ENCODE results near the gene SRC. TPM values are rescaled to one million over a fixed set of nuclear protein-coding genes. Genes with fewer than 3 reads are reported as not detected.

Gene SRC
- polyA plus RNA-seq, 3 donors from 2014 or later, result 0.82 to 4.1 TPM; not detected in 1

DNA sequence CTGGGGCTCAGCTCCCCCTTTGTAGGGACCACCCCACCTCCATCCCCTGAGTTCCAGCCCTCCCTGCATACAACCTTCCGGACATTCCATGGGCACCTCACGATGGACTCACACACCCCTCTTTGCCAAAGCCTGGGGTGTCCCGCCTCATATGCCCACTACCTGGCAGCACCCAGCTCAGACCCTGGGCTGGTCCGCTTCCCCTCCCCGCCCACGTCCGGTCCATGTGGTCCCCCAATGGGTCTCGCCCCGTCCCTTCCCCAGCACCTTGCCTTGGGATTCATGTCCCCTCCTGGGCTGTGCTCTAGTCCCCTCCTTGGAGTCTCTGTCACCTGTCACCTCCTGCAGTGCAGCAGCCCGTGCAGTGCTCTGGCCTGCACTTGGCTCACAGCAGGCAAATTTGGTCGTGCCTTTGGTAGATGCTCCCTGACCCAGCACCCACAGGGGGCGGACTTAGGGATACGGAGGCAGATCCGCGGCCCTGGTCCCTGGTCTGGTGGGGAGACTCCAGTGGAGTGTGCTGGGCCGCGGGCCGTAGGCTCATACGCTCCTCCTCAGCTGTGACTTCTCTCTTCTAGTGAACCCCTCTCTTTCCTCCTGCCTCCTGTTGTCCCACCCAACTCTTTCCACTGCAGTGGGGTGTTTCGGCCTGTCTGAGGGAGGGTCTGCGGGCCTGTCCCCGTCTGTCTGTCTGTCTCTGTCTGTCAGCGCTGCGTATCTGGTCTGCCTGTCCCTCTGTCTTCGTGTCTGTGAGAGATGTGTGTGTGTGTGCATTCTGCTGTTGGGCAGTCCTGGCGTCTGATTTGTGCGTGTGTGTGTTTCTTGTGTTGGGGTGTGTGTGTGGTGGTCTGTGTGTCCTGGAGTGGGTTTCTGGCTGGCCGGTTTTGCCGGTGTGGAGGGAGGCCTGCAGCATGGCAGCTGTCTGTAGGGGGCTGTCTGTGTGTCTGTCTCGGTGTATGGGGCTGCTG, 69.5 kb downstream of the SRC start:
- Mint-ChIP-seq H3K4me1 (no peaks in the 10 kb centered on the region), H3K27me3 (ENCODE audit: low read depth in 3 of 3) (peaks cover 1 to 3% (median 3%) of the 10 kb centered on the region in 3 donors), H3K9me3 (no peaks in the 10 kb centered on the region), H3K4me3 (no peak overlapping the region), H3K27ac (no peak overlapping the region), H3K36me3 (no peaks in the 10 kb centered on the region)
- no peak for DNase-seq

DNA sequence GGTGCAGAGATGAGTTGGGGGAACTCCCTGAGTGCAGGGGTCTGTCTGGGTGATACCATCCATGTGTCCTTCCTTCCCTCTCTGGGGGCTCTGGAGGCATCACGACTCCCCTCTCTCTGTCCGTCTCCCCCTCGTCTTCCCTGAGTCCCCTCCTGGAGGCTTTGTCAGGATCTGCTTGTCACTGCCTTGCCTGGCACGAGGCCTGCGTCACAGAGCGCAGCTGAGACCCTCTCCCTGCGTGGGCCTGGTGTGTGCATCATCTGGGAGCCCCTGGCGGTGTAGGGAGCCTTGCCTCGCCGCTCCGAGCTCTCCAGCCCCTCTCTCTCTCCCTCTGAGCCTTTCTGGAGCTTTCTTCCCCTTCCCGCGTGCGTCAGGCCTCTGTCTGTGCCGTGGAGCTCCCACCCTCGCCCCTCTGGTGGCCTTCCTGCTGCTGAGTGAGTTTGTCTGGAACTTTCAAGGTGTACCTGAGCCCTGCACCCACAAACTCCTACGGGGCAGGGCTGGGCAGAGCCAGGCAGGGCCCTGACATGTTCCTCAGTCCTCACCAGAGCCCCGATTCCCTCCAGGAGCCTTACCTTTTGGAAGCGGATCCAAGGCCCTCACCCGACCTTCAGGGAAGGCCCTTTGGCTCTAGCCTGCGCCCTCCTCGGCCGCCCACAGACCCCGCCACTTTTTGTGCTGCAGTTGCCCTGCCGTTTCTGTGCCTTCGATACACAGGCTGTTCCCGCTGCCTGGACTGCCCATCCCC, 70.3 kb downstream of the SRC start:
- no peak for DNase-seq
- Mint-ChIP-seq H3K4me1 (no peaks in the 10 kb centered on the region), H3K9me3 (no peaks in the 10 kb centered on the region), H3K36me3 (peaks cover 0 to 4% (median 0%) of the 10 kb centered on the region in 3 donors), H3K27me3 (ENCODE audit: low read depth in 3 of 3) (peaks cover 4 to 5% (median 5%) of the 10 kb centered on the region in 3 donors), H3K4me3 (no peak overlapping the region), H3K27ac (no peak overlapping the region)

DNA sequence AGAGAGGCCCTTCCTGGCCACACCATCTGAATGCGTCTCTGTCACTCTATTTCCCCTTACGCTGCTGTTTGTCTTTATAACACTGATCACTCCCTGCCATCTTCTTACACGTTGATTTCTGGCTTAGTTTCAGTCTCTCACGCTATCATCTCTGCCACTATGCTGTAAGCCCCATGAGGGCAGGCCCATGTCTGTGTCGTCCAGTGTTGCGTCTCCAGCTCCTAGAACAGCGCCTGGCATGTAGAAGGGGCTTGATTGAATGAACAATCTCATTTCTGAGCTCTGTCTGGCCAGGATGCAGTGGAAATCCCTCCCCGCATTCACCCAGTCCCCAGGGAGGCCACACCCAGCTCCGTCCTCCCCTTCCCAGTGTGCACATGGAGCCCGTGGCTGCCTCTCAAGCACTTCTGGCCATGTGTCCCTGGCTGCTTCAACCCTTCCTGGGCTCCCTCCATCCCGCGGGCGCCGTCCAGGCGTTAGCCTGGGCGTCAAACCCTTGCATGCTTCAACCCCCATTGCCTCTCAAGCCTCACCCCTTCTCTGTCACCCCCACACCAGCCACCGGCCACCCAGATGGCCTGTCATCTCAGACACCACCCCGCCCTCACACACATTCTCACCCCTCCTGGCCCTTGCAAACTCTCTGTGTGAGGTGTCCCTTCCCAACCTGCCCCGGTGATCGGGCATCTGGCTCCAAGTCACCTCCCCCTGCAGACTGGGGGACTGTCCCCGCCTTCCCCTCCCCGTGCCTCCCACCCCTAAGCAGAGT, 71.1 kb downstream of the SRC start:
- Mint-ChIP-seq H3K36me3 (peaks cover 0 to 4% (median 0%) of the 10 kb centered on the region in 3 donors), H3K4me1 (no peaks in the 10 kb centered on the region), H3K9me3 (no peaks in the 10 kb centered on the region), H3K4me3 (no peak overlapping the region), H3K27ac (no peak overlapping the region), H3K27me3 (ENCODE audit: low read depth in 3 of 3) (peaks cover 5 to 7% (median 5%) of the 10 kb centered on the region in 3 donors)
- DNase-seq, result no peak

DNA sequence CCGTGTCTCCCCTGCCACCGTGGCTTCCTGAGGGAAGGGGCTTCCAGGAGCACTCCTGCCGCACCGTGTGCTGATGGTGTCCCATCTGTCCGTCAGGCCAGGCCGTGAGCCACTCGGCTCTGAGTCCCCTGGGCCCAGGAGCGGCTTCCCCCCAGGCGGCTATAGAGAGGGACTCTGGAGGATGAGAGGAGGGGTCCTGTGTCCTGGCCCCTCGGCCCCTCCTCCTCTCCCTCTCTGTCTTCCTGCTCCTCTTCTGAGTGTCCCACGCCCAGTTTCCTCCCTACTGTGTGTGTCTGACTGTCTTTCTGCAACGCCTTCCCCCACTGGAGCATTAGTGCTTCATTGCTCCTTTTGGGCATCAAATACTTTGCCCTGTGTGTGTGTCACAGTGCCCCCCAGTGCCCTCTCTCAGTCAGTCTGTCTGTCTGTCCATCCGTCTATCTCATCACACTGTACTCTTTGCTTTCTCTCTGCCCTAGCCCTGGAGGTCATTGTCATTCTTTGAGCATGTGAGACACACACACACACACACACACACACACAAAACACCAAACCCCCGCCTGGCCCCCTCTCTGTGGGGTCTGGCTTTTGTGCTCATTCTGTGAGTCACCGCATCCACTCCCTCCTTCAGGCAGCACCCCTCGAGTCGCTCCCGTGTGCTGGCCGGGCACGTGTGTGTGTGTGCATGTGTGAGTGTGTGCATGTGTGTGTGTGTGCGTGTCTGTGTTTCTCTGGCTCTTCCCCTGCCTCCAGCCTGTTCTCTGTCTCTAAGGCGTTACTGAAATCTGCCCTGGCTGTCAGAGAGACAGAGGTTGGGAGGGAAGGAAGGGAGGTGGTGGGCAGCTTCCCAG, 71.9 kb downstream of the SRC start:
- DNase-seq, result no peak
- Mint-ChIP-seq H3K9me3 (no peaks in the 10 kb centered on the region), H3K27ac (no peak overlapping the region), H3K4me3 (no peak overlapping the region), H3K27me3 (ENCODE audit: low read depth in 3 of 3) (peaks cover 5 to 7% (median 5%) of the 10 kb centered on the region in 3 donors), H3K36me3 (peaks cover 0 to 4% (median 0%) of the 10 kb centered on the region in 3 donors), H3K4me1 (no peaks in the 10 kb centered on the region)

DNA sequence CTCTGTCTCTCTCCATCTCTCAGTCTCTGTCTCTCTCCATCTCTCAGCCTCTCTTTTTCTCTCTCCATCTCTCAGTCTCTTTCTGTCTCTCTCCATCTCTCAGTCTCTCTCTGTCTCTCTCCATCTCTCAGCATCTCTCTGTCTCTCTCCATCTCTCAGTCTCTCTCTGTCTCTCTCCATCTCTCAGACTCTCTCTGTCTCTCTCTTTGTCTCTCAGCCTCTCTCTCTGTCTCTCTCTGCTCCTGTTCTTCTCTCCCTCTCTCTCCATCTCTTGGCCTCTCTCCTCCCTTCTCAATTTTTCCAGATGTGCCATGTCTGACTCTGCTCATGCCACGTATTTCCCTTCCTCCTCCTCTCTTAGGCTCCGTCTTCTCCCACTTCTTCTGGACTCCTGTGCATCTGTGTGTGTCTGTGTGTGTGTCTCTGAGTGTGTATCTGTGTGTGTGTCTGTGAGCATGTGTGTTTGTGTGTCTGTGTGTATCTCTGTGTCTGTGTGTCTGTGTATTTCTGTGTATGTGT, 72.7 kb downstream of the SRC start:
- Mint-ChIP-seq H3K4me3 (no peak overlapping the region), H3K4me1 (no peaks in the 10 kb centered on the region), H3K27me3 (ENCODE audit: low read depth in 3 of 3) (peaks cover 4 to 7% (median 5%) of the 10 kb centered on the region in 3 donors), H3K27ac (no peak overlapping the region), H3K9me3 (no peaks in the 10 kb centered on the region), H3K36me3 (peaks cover 0 to 4% (median 0%) of the 10 kb centered on the region in 3 donors)
- no peak for DNase-seq

DNA sequence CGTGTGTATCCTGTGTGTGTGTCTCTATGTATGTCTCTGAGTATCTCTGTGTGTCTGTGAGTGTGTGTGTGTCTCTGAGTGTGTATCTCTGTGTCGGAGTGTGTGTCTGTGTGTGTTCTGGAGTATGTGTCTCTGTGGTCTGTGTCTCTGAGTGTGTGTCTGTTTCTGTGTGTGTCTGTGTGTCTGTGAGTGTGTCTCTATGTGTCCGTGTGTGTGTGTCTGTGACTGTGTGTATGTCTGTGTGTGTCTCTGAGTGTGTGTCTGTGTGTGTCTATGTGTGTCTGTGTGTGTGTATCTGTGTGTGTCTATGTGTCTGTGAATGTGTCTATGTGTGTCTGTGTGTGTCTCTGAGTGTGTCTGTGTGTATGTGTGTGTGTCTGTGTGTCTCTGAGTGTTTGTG, 73.4 kb downstream of the SRC start:
- no peak for DNase-seq
- no peak overlapping the region for H3K27ac Mint-ChIP-seq
- H3K4me3 Mint-ChIP-seq, result no peak overlapping the region
- peaks cover 6 to 7% (median 6%) of the 10 kb centered on the region in 3 donors for H3K27me3 Mint-ChIP-seq (ENCODE audit: low read depth in 3 of 3)
- H3K36me3 Mint-ChIP-seq, result peaks cover 0 to 4% (median 0%) of the 10 kb centered on the region in 3 donors
- no peaks in the 10 kb centered on the region for H3K9me3 Mint-ChIP-seq
- no peaks in the 10 kb centered on the region for H3K4me1 Mint-ChIP-seq

DNA sequence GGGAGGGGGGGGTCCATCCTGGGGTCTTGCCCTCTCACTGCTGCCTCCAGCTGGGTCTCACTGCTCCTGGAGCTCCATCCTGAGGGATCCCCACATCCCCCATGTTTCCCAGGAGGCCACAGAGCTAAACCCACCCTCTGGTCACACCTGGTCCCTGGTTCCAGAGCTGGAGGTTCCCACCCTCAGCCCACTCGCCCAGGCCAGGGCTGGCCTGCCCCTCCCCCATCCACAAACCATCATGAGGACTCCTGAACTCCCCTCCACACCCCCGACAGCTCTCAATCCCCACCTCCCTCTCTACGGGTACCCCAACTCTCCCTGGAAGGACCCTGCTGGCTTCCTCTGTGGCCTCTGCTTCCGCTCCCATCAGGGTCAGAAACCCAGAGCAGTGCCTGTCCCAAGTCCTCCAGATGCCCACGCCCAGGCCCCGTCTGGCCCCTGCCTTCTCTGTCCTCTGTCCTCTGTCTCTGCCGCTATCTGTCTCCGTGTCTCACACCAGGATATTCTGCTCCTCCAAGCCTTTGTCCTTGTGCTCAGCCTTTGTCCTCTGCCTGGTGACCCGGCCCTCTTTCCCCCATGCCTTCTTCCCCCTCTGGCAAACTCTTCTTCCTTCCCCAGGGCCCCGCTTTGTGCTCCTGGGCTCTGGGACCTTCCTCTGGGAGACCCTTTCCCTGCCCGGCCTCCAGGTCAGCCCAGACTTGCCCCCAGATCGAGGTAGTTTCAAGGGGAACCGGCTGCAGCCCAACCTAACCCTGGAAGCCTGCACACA, 74.0 kb downstream of the SRC start:
- H3K4me3 Mint-ChIP-seq, result no peak overlapping the region
- peaks cover 6 to 7% (median 7%) of the 10 kb centered on the region in 3 donors for H3K27me3 Mint-ChIP-seq (ENCODE audit: low read depth in 3 of 3)
- H3K27ac Mint-ChIP-seq, result no peak overlapping the region
- DNase-seq, result no peak
- peaks cover 0 to 4% (median 0%) of the 10 kb centered on the region in 3 donors for H3K36me3 Mint-ChIP-seq
- H3K4me1 Mint-ChIP-seq, result no peaks in the 10 kb centered on the region
- H3K9me3 Mint-ChIP-seq, result no peaks in the 10 kb centered on the region

DNA sequence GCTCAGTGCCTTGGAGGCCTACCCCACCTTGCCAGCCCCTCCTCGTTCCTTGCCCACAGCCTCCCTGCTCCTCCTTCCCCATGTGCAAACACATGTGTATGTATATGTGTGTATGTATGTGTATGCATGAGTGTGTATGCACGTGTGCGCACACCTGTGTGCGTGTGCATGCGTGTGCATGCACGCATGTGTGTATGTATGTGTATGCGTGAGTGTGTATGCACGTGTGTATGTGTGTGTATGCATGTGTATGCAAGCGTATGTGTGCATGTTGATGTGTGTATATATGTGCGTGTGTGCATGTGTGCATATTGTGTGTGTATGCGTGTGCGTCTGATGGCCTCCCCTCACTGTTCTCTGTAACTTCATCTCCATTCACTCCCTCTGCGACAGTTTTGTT, 74.7 kb downstream of the SRC start:
- H3K9me3 Mint-ChIP-seq, result no peaks in the 10 kb centered on the region
- DNase-seq, result no peak
- peaks cover 4 to 7% (median 7%) of the 10 kb centered on the region in 3 donors for H3K27me3 Mint-ChIP-seq (ENCODE audit: low read depth in 3 of 3)
- H3K36me3 Mint-ChIP-seq, result peaks cover 0 to 4% (median 0%) of the 10 kb centered on the region in 3 donors
- H3K27ac Mint-ChIP-seq, result no peak overlapping the region
- H3K4me1 Mint-ChIP-seq, result no peaks in the 10 kb centered on the region
- no peak overlapping the region for H3K4me3 Mint-ChIP-seq

DNA sequence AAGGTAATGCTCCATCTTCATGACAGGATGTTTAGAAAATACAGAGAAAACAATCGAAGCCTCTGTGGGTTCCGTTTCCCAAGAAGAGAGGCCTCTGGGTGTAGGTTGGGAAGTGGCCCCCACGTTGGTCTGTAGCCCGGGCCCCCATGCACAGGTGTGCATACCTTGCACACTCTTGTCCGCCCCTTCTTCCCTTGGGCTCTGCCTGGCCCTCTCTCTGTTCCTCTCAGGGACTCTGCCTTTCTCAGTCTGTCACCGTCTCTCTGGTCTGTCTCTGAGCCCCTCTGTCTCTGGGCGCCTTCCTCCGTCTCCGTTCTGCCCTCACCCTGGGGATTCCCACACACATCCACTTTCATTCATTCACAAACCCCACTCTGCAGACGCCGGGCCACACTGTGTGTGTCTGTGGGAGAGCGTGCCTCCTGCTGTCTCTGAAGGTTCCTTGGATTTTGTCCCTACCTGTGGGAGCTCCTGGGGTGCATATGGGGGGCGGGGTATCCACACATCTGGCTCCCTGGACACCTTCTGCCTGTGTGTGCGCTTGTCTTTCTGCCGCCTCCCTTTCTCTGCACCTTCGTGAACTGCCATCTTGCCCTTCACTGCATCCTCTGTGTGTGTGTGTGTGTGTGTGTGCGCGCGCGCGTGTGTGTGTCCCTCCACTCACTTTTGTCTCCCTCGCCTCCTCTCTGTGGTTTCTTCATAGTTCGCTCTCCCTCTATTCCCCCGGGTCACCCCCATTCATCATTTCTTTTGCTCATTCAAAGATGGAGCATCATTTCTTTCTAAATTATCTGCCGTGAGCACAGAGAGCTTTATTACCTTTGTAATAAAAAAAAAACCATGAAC, 75.3 kb downstream of the SRC start:
- DNase-seq, result no peak
- Mint-ChIP-seq H3K27ac (no peak overlapping the region), H3K4me1 (no peaks in the 10 kb centered on the region), H3K36me3 (peaks cover 0 to 4% (median 0%) of the 10 kb centered on the region in 3 donors), H3K27me3 (ENCODE audit: low read depth in 3 of 3) (peaks cover 4 to 7% (median 7%) of the 10 kb centered on the region in 3 donors), H3K4me3 (no peak overlapping the region), H3K9me3 (no peaks in the 10 kb centered on the region)

DNA sequence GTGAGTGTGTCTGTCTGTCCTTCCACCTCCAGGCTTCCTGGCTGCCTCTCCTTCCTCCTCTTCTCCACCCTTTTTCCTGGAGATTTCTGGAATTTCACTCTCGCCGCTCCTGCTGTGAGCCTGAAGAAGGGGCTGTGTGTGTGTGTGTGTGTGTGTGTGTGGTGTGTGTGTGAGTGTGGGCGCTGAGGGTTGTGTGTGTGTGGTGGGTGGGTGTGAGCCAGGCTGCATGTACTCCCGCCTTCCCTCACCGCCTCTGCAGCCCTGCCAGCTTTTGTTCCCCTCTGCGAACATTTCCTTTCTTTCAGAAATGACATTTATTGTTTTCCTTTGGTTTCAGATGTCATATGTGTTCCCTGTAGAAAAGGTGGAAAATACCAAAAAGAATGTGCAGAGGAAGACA, 76.0 kb downstream of the SRC start:
- Mint-ChIP-seq H3K4me3 (no peak overlapping the region), H3K9me3 (no peaks in the 10 kb centered on the region), H3K27ac (no peak overlapping the region), H3K4me1 (no peaks in the 10 kb centered on the region), H3K27me3 (ENCODE audit: low read depth in 3 of 3) (peaks cover 4 to 7% (median 7%) of the 10 kb centered on the region in 3 donors), H3K36me3 (peaks cover 0 to 4% (median 0%) of the 10 kb centered on the region in 3 donors)
- DNase-seq, result no peak

DNA sequence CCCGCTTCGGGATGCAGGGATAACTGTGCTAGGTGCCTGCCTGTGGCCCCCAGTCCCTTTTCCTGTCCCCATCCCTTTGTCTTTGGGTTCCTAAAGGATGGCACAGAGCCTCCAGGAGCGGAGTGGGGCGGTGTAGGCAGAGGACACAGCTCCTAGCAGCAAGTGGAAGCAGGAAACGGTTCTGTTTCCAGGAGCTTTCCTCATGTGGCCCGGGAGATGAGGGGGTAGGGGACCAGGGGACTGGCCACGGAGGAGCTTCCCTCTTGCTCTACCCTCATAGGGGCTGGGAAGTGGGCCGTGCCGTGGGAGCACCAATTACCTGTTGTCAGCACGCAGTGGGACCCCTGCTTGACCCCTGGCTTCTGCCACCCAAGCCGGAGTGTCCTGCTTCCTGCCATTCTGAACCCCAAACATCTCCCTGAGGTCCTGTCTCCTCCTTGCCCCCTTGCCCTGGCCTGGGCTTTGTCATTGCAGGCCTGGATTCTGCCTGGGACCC, 76.9 kb downstream of the SRC start:
- Mint-ChIP-seq H3K27ac (no peak overlapping the region), H3K4me3 (no peak overlapping the region), H3K36me3 (peaks cover 0 to 4% (median 0%) of the 10 kb centered on the region in 3 donors), H3K27me3 (ENCODE audit: low read depth in 3 of 3) (peaks cover 4 to 7% (median 7%) of the 10 kb centered on the region in 3 donors), H3K9me3 (no peaks in the 10 kb centered on the region), H3K4me1 (no peaks in the 10 kb centered on the region)
- DNase-seq, result no peak
